Stimulated activated CD8-positive, alpha-beta memory T cell treated with anti-CD3 and anti-CD28 coated beads, Interleukin-15, amount 100 ng/mL, for 4 hours (primary cell): ENCODE results near the gene NAB2.

Source experiments
- DNase-seq, 2 donors: peaks; one replicate each; pipeline ENCODE4 v3.0.0-alpha.2; 2020; ENCODE audit warnings: low read depth in 2 of 2

The NAB2 gene

DNA sequence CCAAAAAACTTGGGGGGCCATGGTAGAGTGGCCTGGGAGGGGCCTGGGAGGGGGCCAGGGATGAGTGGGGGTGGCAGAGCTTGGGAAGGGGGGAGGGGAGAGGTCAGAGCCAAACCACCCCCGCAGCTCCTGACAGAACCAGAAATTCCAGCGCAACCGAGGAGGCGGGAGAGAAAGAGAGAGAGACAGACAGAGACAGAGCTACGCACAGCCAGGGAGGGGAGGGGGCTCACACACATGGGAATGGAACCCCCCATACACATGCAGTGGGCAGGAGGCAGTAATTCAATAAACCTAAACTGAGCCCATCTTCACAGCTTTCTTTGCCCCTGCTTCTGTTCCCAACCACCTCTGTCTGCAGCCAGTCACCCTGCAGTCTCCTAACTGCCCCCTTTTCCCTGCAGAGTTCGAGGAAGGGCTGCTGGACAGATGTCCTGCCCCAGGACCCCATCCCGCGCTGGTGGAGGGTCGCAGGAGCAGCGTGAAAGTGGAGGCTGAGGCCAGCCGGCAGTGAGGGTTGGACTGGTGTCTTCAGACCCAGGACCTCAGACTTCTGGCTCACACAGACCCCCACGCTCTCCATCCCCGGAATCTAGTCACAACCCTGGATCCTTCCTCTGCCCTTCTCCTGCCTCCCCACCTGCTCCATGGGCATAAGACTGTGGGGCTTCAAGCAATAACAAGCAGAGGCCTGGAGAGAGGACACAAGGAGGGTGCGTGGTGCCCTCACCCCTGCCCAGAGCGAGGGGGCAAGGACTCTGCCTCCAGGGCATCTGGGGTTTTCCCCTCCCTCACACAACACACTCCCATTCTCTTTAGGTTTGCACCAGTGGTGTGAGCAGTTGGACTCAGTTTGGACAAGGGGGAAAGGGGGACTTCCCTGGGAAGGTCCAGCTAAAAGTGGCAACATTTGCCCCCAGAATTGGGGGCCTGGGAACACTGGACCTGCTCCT, 5.6 kb downstream of the NAB2 start:
- DNase-seq: no peak

DNA sequence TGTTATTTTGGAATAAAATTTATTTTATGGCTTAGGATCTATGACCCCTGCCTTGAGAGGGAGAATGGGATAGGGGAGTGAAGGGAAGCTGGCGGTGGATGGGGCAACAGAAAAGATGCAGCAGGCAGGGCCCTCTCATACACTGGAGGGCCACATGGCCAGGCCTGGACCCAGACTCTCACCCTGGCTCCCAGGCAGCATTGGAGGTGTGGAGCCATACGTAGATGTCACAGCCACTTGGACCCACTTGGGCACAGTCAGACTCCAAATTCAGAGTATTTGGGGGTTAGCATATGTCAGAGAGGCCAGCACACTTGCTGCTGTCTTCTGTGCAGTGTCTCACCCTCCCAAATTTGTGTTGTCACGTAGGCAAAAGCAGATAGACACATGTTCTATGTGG, 6.5 kb downstream of the NAB2 start:
- no peak for DNase-seq

DNA sequence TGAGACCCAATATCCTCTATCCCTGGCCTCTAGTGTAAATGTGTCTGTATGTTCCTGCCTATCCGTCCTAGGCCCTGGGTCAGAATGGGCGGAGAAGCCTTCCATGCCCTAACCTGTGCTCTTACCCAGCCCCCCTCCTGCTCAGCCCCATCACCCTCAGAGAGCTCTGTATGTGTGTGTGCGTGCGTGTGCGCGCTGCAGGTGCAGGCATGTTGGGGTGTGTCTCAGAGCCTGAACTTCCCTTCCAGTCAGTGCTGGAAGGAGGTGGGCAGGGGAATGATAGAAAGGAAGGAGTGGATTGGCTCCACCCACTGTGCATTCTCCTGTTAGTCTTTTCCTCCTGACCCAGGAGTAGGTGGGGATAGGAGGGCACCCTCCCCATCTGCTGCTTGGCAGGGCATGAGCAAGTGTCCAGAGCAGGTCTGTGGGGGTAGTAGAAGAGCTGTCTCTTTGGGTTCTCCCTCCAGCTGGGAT, 7.2 kb downstream of the NAB2 start:
- DNase-seq: no peak

DNA sequence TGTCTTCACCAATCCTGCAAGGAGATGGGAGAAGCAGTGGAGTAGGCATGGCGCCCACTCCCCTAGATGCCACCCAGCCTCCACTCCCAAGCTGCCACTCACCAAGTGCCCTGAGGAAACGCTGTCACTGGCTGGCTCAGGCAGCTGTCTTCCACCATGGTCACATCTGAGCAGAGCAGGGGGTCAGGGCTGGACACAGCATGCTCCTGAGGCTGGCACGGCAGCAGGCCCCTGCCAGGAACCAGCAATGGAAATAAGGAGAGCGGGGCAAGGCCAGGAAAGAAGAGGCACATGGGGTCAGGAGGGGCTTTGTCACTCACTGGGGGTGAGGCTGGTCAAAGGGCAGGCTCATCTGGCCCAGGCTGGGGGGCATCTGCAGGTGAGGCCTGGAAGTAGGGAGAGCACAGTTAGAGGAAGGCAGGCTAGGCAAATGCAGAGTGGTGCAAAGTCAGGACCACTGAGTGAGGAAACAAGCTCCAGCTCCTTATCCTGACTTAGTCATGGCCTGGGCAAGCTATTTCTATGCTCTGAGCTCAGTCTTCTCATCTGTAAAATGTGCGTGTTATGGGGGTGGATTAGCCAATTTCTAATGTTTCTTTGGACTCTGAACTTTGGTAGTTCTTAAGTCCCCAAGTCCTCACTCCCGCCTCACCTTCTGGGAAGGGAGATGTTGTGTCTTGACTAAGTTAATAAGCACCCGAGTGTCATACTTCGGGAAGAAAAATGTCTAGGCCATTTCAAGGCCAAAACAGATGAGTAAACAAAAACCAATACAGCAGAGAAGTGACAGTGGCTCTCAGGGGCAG, 8.0 kb downstream of the NAB2 start:
- no peak for DNase-seq

DNA sequence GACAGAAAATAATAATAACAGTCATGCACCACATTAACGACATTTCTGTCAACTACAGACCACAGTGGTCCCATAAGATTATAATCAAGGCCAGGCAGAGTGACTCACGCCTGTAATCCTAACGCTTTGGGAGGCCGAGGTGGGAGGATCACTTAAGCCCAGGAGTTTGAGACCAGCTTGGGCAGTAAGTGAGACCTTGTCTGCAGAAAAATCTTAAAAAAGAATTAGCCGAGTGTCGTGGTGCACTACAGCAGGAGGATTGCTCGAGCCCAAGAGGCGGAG, 8.6 kb downstream of the NAB2 start:
- DNase-seq: no peak

DNA sequence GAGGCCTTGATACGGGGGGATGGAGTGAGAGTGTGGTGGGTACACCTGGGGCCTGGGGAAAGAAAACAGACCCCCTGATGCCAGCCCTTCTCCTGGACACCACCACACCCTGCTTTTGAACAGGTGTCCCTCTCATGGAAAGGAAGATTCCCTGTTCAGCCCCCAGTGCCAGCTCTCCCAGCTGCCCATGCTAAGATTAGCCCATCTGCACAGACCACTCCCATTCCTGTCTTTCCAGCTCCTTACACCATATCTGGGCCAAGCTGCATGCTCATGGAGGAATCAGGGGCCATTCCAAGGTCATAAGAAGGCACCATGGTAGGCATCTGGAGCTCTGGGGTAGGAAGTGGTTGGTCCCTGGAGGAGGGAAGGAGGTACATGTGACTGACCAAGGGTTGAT, 9.6 kb downstream of the NAB2 start:
- no peak for DNase-seq

DNA sequence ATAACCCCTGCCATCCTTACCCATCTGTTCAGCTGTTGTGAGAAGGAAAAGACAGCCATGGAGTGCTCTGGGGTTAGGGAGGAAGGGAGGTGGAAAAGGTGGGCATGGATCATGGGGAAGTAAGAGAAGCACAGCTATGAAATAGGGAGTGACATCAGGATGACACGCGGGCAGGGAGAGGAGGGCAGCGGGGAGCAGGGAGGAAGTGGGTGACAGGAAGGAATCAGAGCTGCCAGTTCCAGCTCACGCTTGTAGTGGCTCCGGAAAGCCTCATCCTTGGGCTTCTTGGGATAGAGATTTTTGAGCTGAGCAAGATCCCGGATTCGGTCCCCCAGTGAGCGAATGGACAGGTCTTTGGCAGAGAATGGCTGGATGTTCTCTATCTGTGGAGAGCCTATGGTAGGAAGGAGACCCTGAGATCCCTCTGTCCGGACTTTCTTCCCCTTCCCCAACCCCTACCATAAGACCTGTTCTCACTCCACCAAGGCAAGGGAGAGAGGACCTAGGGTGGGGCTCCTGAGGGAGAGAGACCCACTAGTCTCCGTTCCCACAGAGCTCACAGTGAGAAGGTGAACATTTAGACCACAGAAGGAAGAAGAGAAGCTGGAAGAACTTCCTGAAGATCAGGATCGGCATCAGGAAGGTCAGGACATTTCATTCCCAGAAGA, 10.3 kb downstream of the NAB2 start:
- DNase-seq: no peak

DNA sequence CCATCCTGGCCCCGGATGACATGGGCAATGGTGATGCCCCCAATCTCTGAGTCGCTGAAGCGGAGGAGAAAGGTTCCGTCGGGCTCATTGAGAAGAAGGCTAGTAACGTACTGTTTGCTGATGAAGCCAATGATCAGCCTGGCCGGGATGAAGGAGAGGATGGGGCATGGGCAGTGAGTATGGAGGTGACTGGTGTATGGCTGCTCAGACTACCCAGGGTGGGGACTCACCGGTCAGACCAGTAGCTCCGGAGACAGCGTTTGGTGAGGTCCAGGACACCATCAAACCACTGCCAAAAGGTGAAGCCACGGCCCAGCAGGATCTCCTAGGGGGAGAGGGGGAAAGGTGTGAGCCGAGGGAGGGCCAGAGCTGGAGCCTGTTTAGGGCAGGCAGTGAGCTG, 10.9 kb downstream of the NAB2 start:
- DNase-seq: no peak

DNA sequence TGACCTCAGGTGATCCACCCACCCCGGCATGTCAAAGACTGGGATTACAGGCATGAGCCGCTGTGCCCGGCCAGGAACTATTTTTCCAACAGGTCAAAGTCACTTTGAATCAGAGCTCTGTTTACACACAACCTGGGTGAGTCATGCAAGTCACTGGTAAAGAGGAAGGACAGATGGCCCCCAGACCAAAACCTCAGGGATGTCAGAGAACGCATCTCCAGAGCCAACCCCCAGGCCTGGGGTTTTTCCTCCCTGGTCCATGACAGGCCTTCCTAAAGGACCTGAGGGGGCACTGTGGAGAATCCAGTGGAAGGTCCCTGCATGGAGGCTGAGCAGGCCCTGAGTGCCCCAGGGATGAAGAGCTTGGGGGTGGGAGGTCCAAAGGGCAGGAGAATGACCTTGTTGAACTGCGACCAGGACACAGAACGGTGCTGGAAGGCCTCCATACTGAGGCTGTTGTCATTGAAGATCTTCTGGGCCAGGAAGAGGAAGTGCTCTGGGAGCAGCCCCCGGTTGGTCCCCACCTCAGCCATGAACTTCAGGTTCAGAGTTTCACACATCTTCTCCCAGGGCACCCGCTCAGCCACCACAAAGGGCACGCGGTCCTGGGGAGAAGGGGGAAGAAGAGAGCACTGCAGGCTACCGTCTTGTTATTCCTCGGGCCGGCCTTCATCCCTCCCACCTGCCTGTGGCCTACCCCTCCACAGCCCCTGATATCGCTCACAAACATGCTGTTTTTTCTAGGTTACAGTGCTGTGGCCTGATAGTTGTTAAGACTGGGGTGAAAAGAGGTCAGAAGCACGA, 13.2 kb downstream of the NAB2 start:
- no peak for DNase-seq

DNA sequence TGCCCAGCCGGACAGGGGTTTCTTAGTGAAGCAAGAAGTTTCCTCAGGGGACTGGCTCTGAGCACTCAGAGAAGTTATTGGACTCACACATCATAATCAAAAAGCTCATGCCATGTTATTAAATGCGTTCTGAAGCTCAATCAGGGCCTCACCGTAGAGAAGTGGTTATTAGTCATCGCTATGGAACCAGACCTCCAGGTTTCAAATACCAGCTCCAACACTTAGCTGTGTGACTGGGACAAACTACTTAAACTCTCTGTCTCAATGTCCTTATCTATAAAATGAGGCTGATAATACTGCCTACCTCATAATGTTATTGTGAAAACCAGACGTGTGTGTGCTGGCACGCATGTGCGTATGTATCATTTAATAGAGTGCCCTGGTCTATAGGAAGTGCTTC, 14.9 kb downstream of the NAB2 start:
- DNase-seq: no peak

DNA sequence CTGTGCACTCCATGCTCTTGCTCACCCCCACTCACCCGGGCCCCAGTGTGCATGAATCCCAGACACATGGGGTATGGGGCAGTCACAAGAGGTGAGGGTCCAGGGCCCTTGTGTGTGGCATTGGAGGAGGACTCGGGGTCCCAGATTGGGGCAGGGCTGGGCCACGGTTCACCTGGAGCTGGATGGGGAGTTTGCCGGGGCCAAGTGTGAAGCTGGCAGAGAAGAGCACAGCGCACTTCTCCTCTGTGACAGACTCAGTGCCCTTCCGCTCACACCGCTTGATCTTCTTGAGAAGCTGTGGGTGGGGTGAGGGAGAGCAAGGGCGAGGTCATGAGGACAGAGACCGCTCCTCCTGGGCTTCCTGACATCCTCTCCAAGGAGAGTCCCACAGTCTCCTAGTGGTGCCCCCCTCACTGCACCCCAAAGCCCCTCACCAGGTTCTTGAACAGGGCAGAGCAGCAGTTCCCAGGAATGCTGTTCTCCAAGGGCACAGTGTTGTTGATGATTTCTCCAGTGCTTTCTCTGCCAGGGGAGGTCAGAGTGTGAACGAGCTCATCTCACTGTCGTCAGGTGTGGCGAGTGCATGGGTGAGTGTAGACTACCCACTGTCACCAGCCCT, 15.5 kb downstream of the NAB2 start:
- DNase-seq: no peak

DNA sequence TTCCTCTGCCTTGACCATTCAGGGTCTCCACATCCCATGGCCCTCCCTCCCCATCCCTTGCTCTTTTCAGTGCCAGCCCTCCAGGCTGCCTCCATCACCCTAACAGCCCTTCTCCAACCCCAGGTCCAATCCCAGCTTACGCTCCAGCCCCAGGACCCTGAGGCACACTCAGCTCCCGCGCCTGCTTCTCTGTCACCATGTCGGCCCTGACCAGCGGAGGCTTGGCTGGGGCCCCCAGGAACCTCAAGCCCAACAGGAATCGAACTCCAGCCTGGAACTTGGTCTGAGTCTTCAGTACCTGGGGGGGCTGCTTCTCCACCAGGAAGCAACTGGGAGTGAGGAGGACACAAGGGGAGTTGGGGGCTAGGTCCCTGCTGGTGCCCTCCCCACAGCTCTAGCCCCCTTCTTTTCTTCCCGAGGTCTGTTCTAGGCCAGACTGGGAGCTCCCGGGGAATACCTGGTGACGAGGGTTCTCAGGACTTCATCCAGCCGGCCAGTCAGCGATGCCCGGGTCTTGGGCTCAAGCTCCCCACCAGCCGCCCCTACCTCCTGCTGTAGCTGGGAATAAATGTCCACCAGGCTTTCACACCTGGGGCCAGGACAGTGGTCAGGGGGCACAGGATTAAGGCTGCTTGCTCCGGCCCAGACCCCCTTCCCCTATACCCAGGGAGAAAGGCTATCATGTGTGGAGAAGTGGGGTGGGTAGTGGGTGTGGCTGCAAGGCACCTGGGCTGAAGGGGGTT, 16.3 kb downstream of the NAB2 start:
- no peak for DNase-seq

DNA sequence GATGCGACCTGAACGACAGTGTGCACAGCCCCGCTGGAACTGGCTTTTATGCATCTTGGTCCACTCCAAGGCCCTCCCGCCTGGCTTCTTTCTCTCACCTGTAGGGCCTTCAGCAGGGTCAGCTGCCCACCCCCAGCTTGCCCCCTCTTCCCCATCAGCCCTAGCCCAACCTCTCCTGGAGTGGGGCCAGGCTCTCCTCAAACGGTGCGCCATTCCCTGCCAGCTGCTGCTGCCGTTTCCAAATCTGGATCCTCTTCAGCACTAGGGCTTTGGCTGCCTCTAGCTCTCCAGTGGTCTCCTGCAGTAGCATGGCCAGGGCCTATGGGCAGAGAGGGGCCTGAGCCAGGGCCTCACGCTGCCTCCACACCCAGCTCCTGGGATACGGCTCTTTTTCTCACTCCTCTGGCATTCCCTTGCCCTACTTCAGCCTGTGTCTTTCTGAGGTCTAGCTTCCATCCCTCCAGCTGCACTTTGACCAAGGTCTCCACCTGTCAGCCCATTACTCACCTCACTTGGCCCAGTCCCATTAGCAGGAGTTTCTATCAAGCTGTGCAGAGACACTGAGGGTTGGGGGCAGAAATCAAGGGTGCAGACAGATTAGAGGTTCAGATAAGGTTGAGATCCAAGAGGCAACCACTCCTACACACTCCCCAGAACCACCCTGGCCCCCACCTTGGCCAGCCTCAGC, 17.3 kb downstream of the NAB2 start:
- DNase-seq: no peak

DNA sequence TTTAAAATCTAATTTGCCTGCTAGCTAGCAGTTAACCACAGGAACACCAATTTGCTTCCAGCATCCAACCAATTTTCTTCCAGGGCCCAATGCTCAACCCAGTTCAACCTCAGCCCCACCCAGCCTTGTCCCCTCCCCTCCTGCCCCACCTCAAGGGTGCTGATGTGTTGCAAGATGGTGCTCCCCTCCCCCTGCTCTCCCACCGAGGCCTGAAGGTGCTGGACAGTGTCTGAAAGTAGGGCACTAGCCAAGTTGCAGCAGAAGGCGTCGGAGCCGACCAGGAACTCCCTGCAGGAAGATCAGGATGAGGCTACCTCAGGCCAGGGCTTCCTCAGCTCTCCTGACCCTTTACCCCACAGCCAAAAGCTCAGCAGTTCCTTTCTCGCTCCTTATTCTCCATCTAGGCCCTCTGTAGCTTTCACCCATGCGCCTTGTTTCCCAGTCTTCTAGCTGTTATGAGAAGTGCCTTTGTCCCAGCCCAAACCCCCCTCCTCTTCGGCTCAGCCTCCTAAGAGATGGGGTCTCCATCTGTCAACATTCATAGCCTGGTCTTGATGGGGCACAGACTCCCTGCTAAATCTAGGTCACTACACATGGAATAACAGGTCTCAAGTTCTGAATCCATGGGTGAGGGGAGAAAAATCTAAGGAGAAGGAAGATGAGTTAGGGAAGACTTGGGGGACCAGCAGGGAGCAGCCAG, 18.7 kb downstream of the NAB2 start:
- no peak for DNase-seq

DNA sequence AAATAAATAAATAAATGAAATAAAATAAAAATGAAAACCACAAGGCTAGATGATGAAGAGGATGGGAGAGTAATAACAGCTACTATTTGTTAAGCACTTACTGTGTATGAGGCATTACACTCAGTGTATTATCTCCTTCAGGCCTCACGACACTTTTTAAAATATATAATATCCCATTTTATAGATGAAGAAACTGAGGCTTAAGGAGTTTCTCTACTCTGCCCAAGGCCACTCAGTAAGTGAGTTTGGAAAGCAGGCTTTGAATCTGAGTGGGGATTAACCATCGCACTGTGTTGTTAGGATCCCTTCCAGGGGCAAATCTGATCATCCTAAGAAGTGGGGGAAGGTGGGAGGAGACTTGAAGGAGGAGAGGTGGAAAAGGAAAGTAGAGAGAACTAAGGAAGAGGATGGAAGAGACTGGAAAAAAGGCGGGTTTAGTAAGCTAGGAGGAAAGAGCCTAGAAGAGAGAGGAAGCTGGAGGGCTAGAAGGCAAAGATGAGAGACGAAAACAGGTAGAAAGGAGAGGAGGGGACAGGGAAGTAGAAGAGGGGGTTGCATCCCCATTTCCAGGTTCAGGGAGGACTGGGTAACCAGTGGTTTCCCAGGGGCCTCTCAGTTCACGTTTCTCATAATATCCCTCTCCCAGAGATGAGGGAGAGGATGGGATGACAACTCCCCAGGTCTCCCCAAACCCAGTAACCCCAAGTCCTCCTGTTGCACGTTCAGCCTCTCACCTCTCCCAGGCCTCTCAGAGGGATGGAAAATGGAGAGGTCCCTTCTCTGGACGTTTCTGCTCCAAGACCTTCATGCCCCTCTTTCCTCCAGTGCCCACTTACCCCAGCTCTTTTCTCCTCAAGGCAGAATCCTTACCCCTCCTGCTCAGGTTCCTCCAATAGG, 20.5 kb downstream of the NAB2 start:
- DNase-seq: no peak

DNA sequence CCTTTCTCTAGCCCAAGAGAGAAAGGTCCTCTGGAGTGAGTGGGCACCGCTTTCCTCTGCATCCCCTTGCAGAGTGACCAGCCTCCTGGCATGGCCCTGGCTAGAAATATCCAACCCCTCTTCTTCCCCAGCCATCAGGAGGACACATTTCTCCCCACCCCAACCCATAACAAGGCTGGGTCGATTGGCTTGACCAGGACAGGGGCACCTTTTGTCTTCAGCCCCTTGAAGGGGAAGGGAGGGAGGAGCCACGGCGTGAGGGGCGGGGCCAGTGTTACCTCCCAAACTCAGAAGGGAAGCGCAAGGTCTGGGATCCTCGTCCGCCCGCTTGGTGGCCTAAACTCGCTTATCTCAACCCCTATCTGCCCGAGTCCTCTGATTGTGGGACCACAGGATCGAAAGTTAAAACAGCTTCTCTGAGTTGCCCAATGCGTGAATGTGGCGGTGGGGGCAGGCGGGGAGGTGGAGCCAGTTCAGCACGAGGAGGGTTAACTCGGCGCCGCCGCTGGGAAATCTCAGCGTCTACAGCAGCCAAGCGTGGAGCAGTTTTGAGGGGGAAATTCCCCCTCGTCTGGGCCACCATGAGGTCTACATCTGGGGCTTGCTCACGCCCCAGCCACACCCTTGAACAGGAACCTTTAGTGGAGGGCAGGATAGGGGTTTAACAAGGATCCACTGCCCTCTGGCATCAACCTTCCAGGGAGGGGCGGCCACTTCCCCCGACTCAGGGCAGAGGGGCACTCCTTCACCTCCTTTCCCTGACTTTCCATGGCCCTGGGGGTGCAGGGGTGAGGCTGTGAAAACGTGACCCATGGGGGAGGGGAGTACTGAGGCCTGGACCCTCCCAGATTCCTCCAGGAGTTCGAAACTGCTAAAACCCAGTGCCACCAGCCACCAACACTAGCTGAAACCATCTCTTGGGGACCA, 21.5 kb downstream of the NAB2 start:
- DNase-seq: peak; percentile 62 to 66
